ENCODE measurements around the gene EIF2S3.

GRCh38 chrX:24097741-24098260, 43.0 kb downstream of the EIF2S3 start:
- TF ChIP-seq CTCF (IDR thresholded peaks at IDR 0.05; ENCODE audit: poor library complexity, severe bottlenecking): no peak
- no peak for TF ChIP-seq TAF1 (IDR thresholded peaks at IDR 0.05; ENCODE audit: low read depth)
- TF ChIP-seq POLR2AphosphoS5 (IDR thresholded peaks at IDR 0.05): no peak
- TF ChIP-seq REST (IDR thresholded peaks at IDR 0.05; ENCODE audit: borderline replicate concordance): no peak
- TF ChIP-seq MXI1 (conservative IDR thresholded peaks at IDR 0.05; ENCODE audit: poor library complexity, severe bottlenecking): no peak
- no peak for TF ChIP-seq RAD21 (conservative IDR thresholded peaks at IDR 0.05)
